Activated CD4-positive, alpha-beta T cell treated with anti-CD3 and anti-CD28 coated beads, Interleukin-2, amount 10 ng/mL, durations not matched to agents 7 days and 5 days (primary cell): ENCODE results near the gene ZFR. TPM values are rescaled to one million over a fixed set of nuclear protein-coding genes. Genes with fewer than 3 reads are reported as not detected.

ENCODE experiments used
- CTCF ChIA-PET: fragments of 350-600 bp; sonication (Branson Sonifier 250); formaldehyde crosslinking; loops from one replicate; lab custom pipeline; 2021; ENCODE audit warnings: antibody characterized with exemption; lab: Charles Lee
- POLR2A ChIA-PET: fragments of 350-600 bp; sonication (Branson Sonifier 250); formaldehyde crosslinking; loops from one replicate; lab custom pipeline; 2021; ENCODE audit warnings: antibody characterized with exemption; lab: Charles Lee
- DNase-seq: peaks from one replicate; pipeline ENCODE4 v3.0.0-alpha.2; 2020
- H3K27ac Mint-ChIP-seq: one replicate; pipeline ENCODE4 v1.8.0; 2021; ENCODE audit warnings: mild to moderate bottlenecking, moderate library complexity, mixed read lengths
- H3K27me3 Mint-ChIP-seq: one replicate; pipeline ENCODE4 v1.8.0; 2021; ENCODE audit warnings: mixed read lengths
- H3K36me3 Mint-ChIP-seq: one replicate; pipeline ENCODE4 v1.8.0; 2021; ENCODE audit warnings: low read depth, mixed read lengths
- H3K4me1 Mint-ChIP-seq: one replicate; pipeline ENCODE4 v1.8.0; 2021; ENCODE audit warnings: mixed read lengths
- H3K4me3 Mint-ChIP-seq: one replicate; pipeline ENCODE4 v1.8.0; 2021; ENCODE audit warnings: mild to moderate bottlenecking, moderate library complexity, mixed read lengths
- H3K9me3 Mint-ChIP-seq: one replicate; pipeline ENCODE4 v1.8.0; 2021; ENCODE audit warnings: mixed read lengths
- total RNA-seq, 2 experiments: library from RNA; stranded (reverse); gene quantifications; one replicate each; pipeline ENCODE4 v1.2.3, GENCODE V29; 2021

ZFR gene
- total RNA-seq, 2 experiments from 2014 or later: 46.6 to 52.1 TPM

DNA sequence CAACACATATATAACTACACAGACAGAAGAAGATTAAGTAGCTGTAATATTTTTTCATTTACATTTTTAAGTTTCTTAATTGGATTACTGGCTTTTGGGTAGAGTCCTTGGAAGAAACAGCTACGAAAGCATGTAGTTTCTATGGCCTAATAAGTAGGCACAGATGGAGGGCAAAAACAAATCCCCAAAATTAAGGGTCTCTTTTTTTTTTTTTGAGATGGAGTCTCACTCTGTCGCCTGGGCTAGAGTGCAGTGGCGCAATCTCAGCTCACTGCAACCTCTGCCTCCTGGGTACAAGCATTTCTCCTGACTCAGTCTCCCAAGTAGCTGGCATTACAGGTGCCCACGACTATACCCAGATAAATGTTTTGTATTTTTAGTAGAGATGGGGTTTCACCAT is 104.7 kb downstream of the ZFR start:
- H3K36me3 Mint-ChIP-seq: peaks cover 5% of the 10 kb centered on the region
- CTCF ChIA-PET: interaction anchor here (0.6 to 0.9 kb wide), 3 partner anchors 9 to 193 kb away, joined by 4 read pairs; no protein-coding TSS in a partner anchor

DNA sequence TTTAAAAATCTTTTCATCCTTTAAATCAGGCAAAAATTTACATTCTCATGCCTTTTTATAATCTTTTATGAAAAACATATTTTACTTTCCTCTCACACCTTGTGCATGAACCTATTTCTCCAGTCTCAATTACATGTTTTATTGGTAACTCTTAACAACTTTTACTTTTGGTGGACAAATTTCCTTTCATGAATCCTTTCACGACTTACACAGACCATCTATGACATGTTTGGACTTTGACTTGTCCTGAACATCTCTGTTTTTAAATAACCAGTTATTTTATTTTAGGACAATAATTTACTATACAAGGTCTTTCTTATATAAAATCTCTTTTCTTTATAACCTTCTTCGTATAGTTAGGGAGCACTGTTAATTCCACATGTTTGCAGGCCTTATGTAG is 105.3 kb downstream of the ZFR start:
- H3K9me3 Mint-ChIP-seq: peaks cover 21% of the 10 kb centered on the region
- H3K4me3 Mint-ChIP-seq: no peak overlapping the region
- no peaks in the 10 kb centered on the region for H3K4me1 Mint-ChIP-seq
- CTCF ChIA-PET: interaction anchor here (0.6 to 1.3 kb wide), 4 partner anchors 9 to 193 kb away, joined by 4 read pairs; no protein-coding TSS in a partner anchor
- peaks cover 6% of the 10 kb centered on the region for H3K27me3 Mint-ChIP-seq
- POLR2A ChIA-PET: no interaction called here
- DNase-seq: no peak
- H3K27ac Mint-ChIP-seq: no peak overlapping the region
- peaks cover 5% of the 10 kb centered on the region for H3K36me3 Mint-ChIP-seq

More for the DNA sequence above, 104.7 kb downstream of the ZFR start:
- H3K9me3 Mint-ChIP-seq: peaks cover 21% of the 10 kb centered on the region
- peaks cover 6% of the 10 kb centered on the region for H3K27me3 Mint-ChIP-seq
- H3K4me3 Mint-ChIP-seq: no peak overlapping the region
- H3K27ac Mint-ChIP-seq: no peak overlapping the region
- DNase-seq: no peak
- POLR2A ChIA-PET: no interaction called here
- H3K4me1 Mint-ChIP-seq: no peaks in the 10 kb centered on the region

DNA sequence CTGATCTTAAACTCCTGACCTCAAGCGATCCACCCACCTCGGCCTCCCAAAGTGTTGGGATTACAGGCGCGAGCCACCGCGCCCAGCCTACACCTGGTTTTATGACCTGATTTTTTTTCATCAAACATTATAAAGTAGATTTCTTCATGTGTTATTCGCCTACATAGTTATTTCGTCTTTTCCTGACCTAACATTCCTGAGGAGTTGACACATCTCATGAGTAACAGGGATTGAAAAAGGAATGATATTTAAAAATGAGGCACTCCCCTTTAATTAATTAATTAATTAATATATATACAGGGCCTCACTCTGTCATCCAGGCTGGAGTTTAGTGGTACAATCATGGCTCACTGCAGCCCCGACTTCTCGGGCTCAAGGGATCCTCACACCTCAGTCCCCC is 111.6 kb downstream of the ZFR start:
- Mint-ChIP-seq H3K9me3 (peaks cover 5% of the 10 kb centered on the region), H3K4me1 (no peaks in the 10 kb centered on the region)

DNA sequence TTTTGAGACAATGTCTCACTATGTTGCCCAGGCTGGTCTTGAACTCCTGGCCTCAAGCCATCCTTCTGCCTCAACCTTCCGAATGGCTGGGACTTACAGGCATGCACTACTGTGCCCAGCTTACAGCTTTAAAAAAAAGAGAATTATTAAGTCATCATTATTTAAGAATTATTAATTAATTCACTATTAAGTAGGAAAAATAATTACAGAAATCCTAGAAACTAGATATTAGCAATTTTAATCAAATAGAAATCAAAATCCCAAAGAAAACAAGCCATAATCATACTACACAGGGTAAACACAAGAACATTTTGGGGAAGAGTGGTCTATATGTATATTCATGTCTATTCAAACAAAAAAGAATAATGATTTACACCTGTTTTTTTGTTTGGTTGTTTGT is 112.2 kb downstream of the ZFR start:
- no peaks in the 10 kb centered on the region for H3K36me3 Mint-ChIP-seq
- peaks cover 4% of the 10 kb centered on the region for H3K9me3 Mint-ChIP-seq
- H3K27me3 Mint-ChIP-seq: peaks cover 4% of the 10 kb centered on the region
- no peak for DNase-seq
- POLR2A ChIA-PET: no interaction called here
- no peaks in the 10 kb centered on the region for H3K4me1 Mint-ChIP-seq
- no peak overlapping the region for H3K27ac Mint-ChIP-seq
- CTCF ChIA-PET: interaction anchor here (1.7 kb wide), 1 partner anchor 88 kb away, joined by 4 read pairs; no protein-coding TSS in a partner anchor
- no peak overlapping the region for H3K4me3 Mint-ChIP-seq

More for the DNA sequence above, 111.6 kb downstream of the ZFR start:
- ChIA-PET POLR2A (no interaction called here), CTCF (no interaction called here)
- H3K36me3 Mint-ChIP-seq: no peaks in the 10 kb centered on the region
- DNase-seq: no peak
- no peak overlapping the region for H3K4me3 Mint-ChIP-seq
- peaks cover 4% of the 10 kb centered on the region for H3K27me3 Mint-ChIP-seq
- no peak overlapping the region for H3K27ac Mint-ChIP-seq

DNA sequence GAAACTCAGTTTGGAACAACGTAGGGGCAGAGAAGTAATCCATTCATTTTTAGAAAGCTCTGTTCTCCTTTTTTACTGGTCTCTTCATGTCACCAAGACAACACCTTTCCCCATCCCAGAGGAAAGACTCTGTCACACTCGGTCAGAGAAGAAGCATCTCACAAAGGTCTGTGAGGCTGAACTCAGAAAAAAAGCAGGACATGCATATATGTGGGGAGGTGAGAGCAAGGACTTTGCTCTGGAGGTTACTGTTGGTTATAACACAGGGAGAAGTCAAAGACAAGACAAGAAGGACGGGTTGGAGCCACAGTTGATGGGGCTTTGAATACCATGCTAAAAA is 112.6 kb downstream of the ZFR start:
- H3K9me3 Mint-ChIP-seq: peaks cover 4% of the 10 kb centered on the region
- DNase-seq: no peak
- ChIA-PET CTCF (interaction anchor here (0.6 to 1.7 kb wide), 2 partner anchors 88 to 242 kb away, joined by 4 read pairs; no protein-coding TSS in a partner anchor), POLR2A (no interaction called here)
- no peaks in the 10 kb centered on the region for H3K36me3 Mint-ChIP-seq
- no peaks in the 10 kb centered on the region for H3K4me1 Mint-ChIP-seq
- H3K27ac Mint-ChIP-seq: no peak overlapping the region
- no peak overlapping the region for H3K4me3 Mint-ChIP-seq
- H3K27me3 Mint-ChIP-seq: peaks cover 4% of the 10 kb centered on the region

DNA sequence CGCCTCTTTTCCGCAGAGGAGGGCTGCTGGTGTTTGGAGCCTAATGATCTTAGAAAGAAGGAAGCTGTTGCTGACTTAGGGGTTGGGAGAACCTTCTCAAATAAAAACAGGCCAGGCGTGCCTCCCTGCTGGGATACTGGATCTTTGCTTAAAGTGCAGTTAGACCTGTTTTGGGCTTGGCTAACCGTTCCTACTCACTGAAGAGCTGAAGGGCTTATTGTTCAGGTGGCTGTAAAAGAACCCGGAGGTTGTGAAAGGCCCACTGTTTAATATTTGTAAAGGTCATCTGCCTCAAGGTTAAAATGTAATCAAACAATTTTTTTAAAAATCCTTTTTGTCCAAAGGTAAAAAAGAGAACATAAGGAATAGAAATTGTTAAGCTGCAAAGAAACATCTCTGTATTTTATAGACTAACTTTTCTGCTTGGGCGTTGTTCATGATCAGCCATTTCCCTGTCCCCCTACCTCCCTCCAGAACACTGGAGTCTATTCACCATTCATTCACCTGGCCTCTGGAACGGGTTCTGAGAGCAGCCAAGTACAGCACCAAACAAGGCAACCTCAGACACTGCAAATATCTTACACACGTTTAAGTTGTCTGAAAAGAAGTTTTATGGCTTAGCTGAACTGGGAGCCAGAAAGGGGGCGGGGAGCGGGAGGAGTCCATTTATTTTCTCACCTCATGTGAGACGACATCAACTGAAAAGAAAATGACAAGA is 113.2 kb downstream of the ZFR start:
- peaks cover 2% of the 10 kb centered on the region for H3K27me3 Mint-ChIP-seq
- no peaks in the 10 kb centered on the region for H3K36me3 Mint-ChIP-seq
- no peaks in the 10 kb centered on the region for H3K4me1 Mint-ChIP-seq
- ChIA-PET CTCF (interaction anchor here (0.6 to 3.0 kb wide), 5 partner anchors 12 to 242 kb away, joined by 3 to 14 read pairs (median 4); no protein-coding TSS in a partner anchor), POLR2A (no interaction called here)
- DNase-seq: no peak
- H3K27ac Mint-ChIP-seq: no peak overlapping the region
- H3K4me3 Mint-ChIP-seq: no peak overlapping the region
- peaks cover under 1% of the 10 kb centered on the region for H3K9me3 Mint-ChIP-seq

DNA sequence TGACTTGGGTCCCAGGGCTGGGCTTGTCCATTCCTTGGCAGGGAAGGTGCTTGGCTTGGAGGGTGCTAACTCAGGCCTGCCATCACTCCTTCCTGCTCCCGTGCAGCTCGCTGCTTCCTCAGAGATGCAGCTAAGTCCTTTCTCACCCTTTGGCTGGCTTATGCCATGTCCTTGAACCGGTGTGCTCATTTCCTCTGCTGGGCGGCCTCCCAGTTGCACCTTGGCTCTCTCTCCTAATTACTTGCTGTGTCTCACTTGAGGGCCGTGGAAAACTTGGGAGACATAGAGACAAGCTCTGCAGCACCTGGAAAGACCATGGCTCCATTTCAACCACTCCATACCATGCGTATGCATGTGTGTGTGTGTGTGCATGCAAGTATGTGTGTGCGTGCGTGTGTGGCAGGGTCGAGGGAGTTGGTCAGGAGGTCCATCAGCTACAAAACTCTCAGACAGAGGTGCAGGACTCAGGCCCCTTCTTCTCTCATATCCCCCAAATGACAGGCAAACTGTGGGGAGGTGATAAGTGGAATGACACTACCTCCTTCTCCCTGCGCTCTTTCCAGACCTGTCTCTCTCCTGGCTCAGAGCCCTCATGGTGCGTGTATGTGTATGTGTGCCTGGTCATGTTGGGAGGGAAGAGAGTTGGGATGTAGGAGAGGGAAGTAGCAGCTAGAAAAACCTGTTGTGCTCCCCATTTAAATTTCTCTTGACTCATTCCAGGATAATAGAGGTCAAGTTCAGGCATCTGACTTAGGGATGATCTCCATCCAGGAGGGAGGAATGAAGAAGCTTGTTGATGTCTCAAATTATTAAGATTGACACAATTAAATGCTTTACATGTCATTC is 114.2 kb downstream of the ZFR start:
- H3K4me1 Mint-ChIP-seq: peaks cover 2% of the 10 kb centered on the region
- no peaks in the 10 kb centered on the region for H3K36me3 Mint-ChIP-seq
- CTCF ChIA-PET: interaction anchor here (0.6 to 3.8 kb wide), 16 partner anchors 11 to 124 kb away, joined by 3 to 47 read pairs (median 4); no protein-coding TSS in a partner anchor
- H3K4me3 Mint-ChIP-seq: no peak overlapping the region
- no peak for DNase-seq
- H3K9me3 Mint-ChIP-seq: no peaks in the 10 kb centered on the region
- no peaks in the 10 kb centered on the region for H3K27me3 Mint-ChIP-seq
- H3K27ac Mint-ChIP-seq: no peak overlapping the region
- POLR2A ChIA-PET: no interaction called here

DNA sequence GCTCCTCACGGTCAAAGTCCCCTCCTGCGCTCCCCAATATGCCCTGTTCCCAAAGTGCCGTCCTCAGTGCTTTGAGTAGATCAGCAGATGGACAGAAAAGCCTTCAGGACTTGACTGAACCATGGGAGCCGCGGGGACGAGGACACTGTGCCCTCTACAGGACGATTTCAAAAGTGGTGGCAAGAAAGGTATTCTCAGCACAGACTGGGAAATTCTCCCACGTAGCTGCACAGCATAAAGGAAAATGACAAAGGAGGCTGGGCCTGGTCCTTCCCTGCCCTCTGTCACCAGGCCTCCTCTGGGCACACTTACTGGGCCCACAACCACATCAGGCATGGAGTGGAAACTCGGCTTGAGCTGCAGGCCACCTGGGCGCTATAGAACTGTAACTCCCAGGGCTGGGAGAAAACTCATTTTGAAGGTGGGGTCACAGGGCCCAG is 115.1 kb downstream of the ZFR start:
- POLR2A ChIA-PET: interaction anchor here (0.6 kb wide), 1 partner anchor 97 kb away, joined by 3 read pairs; no protein-coding TSS in a partner anchor
- H3K9me3 Mint-ChIP-seq: no peaks in the 10 kb centered on the region

DNA sequence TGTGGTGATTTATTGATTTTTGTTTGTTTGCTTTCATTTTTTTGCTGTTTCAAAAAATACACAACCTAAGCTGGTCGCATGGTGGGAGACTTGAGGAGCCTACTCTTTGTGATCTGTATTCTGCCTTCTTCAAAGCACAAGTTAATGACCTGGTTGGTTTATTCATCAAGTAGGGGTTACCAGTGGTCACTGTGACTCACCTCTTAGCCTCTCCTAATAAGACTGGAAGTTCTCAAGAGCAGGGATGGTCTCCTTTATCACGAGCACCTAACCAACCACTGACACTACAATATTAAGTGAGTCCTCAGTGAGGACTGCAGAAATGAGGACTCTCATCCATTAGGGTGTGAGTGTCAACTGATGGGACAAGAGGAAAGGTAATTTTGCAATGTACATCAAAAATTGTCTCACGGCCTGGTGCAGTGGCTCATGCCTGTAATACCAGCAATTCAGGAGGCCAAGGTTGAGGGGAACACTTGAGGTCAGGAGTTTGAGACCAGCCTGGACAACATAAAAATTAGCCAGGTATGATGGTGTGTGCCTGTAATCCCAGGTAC is 118.2 kb downstream of the ZFR start:
- DNase-seq: no peak
- no peak overlapping the region for H3K27ac Mint-ChIP-seq
- no peaks in the 10 kb centered on the region for H3K27me3 Mint-ChIP-seq
- H3K9me3 Mint-ChIP-seq: peaks cover 6% of the 10 kb centered on the region
- H3K4me1 Mint-ChIP-seq: peaks cover 5% of the 10 kb centered on the region
- ChIA-PET POLR2A (no interaction called here), CTCF (no interaction called here)
- peaks cover 5% of the 10 kb centered on the region for H3K36me3 Mint-ChIP-seq
- H3K4me3 Mint-ChIP-seq: no peak overlapping the region

More for the DNA sequence above, 115.1 kb downstream of the ZFR start:
- Mint-ChIP-seq H3K4me3 (no peak overlapping the region), H3K36me3 (no peaks in the 10 kb centered on the region), H3K27me3 (no peaks in the 10 kb centered on the region), H3K4me1 (peaks cover 5% of the 10 kb centered on the region), H3K27ac (no peak overlapping the region)
- peak; percentile 61 for DNase-seq
- CTCF ChIA-PET: interaction anchor here (0.6 to 3.8 kb wide), 21 partner anchors 9 to 148 kb away, joined by 3 to 47 read pairs (median 4); no protein-coding TSS in a partner anchor

DNA sequence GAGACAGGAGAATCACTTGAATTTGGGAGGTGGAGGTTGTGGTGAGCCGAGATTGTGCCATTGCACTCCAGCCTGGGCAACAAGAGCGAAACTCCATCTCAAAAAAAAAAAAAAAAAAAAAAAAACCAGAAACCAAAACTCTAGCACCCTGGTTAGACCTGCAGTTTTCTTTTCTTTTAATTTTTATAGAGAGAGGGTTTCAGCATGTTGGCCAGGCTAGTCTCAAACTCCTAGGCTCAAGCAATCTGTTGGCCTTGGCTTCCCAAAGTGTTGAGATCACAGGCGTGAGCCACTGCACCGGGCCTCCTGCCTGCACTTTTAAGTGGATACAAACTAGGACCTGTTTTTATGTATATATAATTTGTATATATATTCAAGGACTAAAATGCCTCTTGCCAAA is 118.9 kb downstream of the ZFR start:
- H3K4me1 Mint-ChIP-seq: peaks cover 5% of the 10 kb centered on the region
- H3K36me3 Mint-ChIP-seq: peaks cover 5% of the 10 kb centered on the region
- CTCF ChIA-PET: no interaction called here
- H3K4me3 Mint-ChIP-seq: no peak overlapping the region
- no peak overlapping the region for H3K27ac Mint-ChIP-seq
- H3K9me3 Mint-ChIP-seq: peaks cover 6% of the 10 kb centered on the region
- no peaks in the 10 kb centered on the region for H3K27me3 Mint-ChIP-seq
- POLR2A ChIA-PET: no interaction called here
- DNase-seq: no peak

DNA sequence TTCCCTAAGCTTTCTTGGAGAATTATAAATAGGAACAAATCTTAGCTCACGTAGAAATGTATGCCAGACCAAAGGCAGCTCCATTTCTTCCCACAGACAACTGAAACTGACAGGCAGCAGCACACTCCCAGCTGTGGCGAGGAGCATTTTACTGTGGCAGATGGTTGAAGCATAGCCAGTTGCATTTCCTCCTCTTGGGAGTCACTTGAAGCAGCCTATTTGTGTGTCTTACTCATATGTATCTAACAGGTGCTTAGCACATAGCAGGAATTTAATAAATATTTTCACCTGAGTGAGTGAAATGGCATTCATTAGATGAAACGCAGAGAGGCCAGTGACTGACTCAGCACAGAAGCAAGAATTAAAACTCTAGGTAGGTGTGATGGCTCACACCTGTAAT is 119.5 kb downstream of the ZFR start:
- Mint-ChIP-seq H3K9me3 (peaks cover 6% of the 10 kb centered on the region), H3K36me3 (peaks cover 5% of the 10 kb centered on the region), H3K4me3 (no peak overlapping the region), H3K27me3 (no peaks in the 10 kb centered on the region), H3K27ac (no peak overlapping the region), H3K4me1 (peaks cover 5% of the 10 kb centered on the region)
- DNase-seq: no peak
- POLR2A ChIA-PET: no interaction called here
- CTCF ChIA-PET: interaction anchor here (1.2 kb wide), 1 partner anchor 92 kb away, joined by 5 read pairs; no protein-coding TSS in a partner anchor

DNA sequence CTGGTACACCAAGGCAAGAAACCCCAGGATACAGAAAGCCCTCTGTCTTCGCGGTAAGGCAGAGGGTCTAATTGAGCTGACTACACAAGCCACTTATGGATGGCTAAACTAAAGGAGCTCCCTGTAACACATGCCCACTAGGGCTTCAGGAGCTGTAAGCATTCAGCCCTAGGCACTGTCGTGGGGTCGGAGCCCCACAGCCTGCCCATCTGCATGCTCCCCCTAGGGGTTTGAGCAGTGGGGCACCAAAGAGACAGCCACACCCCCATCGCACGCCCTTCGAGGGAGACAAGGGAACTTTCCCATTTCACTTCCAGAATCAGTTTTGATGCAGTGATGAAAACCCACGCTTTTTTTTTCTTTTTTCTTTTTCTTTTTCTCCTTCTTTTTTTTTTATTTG is 120.8 kb downstream of the ZFR start:
- ChIA-PET CTCF (no interaction called here), POLR2A (no interaction called here)
- Mint-ChIP-seq H3K27ac (no peak overlapping the region), H3K36me3 (peaks cover 5% of the 10 kb centered on the region), H3K9me3 (peaks cover 6% of the 10 kb centered on the region), H3K27me3 (no peaks in the 10 kb centered on the region), H3K4me3 (no peak overlapping the region), H3K4me1 (peaks cover 5% of the 10 kb centered on the region)
- no peak for DNase-seq
